Panc1 (cell line): Measurements from ENCODE around the gene PIGM.

Experiments used
- CTCF ChIP-seq: fragments of 450-650 bp; IDR thresholded peaks from 2 replicates; pipeline ENCODE4 v1.5.1; 2017; ENCODE audit warnings: mild to moderate bottlenecking
- POLR2AphosphoS5 ChIP-seq: IDR thresholded peaks from 2 replicates; pipeline ENCODE4 v1.6.1; 2012; ENCODE audit warnings: mild to moderate bottlenecking, low read depth, low read length, moderate library complexity
- TCF7L2 ChIP-seq: IDR thresholded peaks from 2 replicates; pipeline ENCODE4 v1.6.1; 2011; ENCODE audit warnings: mild to moderate bottlenecking, low read depth, low read length, inconsistent platforms

- TF ChIP-seq CTCF (no peak), POLR2AphosphoS5 (no peak), TCF7L2 (no peak)
Measured at GRCh38 chr1:160025314-160025713, 6.5 kb downstream of the PIGM start.
